ENCODE results near the gene ARHGEF10L.

The ARHGEF10L gene

GRCh38 chr1:17687145-17687544 lies 147.6 kb downstream of the ARHGEF10L start:
- no peak for DNase-seq

GRCh38 chr1:17688217-17688810 lies 148.8 kb downstream of the ARHGEF10L start:
- peak; percentile 36 for DNase-seq

GRCh38 chr1:17689011-17689410 lies 149.5 kb downstream of the ARHGEF10L start:
- DNase-seq: no peak

GRCh38 chr1:17690906-17691634 lies 151.6 kb downstream of the ARHGEF10L start:
- no peak for DNase-seq

- no peak for DNase-seq
Measured at GRCh38 chr1:17692645-17693044, 153.1 kb downstream of the ARHGEF10L start.

GRCh38 chr1:17696417-17697301 lies 157.2 kb downstream of the ARHGEF10L start:
- DNase-seq: peak; percentile 33

- DNase-seq: no peak
Measured at GRCh38 chr1:17697458-17697857, 158.0 kb downstream of the ARHGEF10L start.

- no peak for DNase-seq
Measured at GRCh38 chr1:17699581-17699980, 160.1 kb downstream of the ARHGEF10L start.

- DNase-seq: peak; percentile 7
Measured at GRCh38 chr1:17700945-17701810, 161.7 kb downstream of the ARHGEF10L start.

- no peak for DNase-seq
Measured at GRCh38 chr1:17704176-17704575, 164.7 kb downstream of the ARHGEF10L start.

- no peak for DNase-seq
Measured at GRCh38 chr1:17706445-17706844, 166.9 kb downstream of the ARHGEF10L start.

- no peak for DNase-seq
Measured at GRCh38 chr1:17709981-17710380, 170.5 kb downstream of the ARHGEF10L start.

- no peak for DNase-seq
Measured at GRCh38 chr1:17710889-17711576, 171.5 kb downstream of the ARHGEF10L start.

- DNase-seq: no peak
Measured at GRCh38 chr1:17711577-17711910, 172.0 kb downstream of the ARHGEF10L start.

- no peak for DNase-seq
Measured at GRCh38 chr1:17711941-17712340, 172.4 kb downstream of the ARHGEF10L start.

GRCh38 chr1:17713993-17714392 lies 174.5 kb downstream of the ARHGEF10L start:
- DNase-seq: no peak

GRCh38 chr1:17717594-17718535 lies 178.4 kb downstream of the ARHGEF10L start:
- no peak for DNase-seq

- DNase-seq: no peak
Measured at GRCh38 chr1:17719874-17720273, 180.4 kb downstream of the ARHGEF10L start.

- DNase-seq: no peak
Measured at GRCh38 chr1:17721444-17721843, 181.9 kb downstream of the ARHGEF10L start.

GRCh38 chr1:17723684-17724083 lies 184.2 kb downstream of the ARHGEF10L start:
- DNase-seq: no peak

GRCh38 chr1:17724150-17724549 lies 184.7 kb downstream of the ARHGEF10L start:
- DNase-seq: no peak
